GM18520 (cell line): Measurements from ENCODE around the gene AHNAK2.
A peak's percentile ranks its signal among the peaks of the same experiment; 100 is the strongest.
"Not testable (repeated sequence)": the region's sequence is repeated elsewhere in the genome, so short reads cannot be mapped to it uniquely, and the experiment has no call there.

Experiments
- ATAC-seq: cut with Tn5 transposase; IDR thresholded peaks from one replicate; pipeline ENCODE4 v1.9.1; 2021; ENCODE audit not compliant: unreplicated experiment

AHNAK2 gene

DNA sequence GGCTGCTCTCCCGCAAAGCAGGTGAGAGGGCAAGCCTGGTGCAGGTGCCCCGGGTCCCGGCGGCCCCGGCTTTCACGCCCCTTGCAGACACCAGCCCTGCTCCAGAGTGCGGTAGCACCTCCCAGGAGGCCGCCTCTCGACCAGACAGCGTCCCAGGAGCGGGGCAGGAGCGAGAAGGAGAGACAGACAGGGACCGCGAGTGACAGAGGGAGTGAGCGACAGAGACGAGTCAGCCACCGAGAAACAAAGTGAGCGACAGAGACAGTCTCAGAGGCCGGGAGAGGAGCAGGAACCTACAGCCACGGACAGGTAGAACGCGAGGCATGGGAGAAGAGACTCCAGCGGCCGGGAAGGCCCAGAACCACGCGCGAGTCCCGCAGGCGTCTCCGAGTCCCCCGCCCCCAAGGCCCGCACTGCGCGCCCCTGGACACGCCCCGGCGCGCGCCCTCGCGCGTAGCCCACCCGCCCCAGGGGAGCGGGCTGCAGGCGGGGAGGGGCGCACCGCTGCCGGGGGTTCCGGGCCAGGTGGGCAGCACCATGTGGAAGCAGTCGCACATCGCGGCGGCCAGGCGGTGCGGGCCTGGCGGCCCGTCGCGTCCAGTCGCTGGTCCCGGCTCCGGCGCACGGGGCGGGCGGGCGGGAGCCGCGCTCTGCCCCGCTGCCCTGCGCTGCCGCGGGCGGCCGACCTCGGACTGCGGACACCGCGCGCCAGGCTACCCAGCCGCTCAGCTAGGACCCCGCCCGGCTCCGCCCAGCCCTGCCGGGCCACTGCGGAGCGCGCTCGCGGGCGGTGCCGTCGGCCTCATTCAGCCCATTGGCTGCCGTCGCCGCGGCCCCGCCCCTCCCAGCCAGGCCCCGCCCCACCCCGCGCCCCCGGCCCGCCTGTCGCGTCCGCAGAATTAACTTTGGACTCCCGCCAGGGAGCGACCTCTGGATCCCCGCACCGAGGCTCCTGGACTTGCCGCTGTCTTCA, at the start of gene AHNAK2:
Gene AHNAK2 (minus strand): TSS at position 694 of the 973 bp plus-strand sequence. CDS start 137 bp downstream, at position 557.
- ATAC-seq, result no peak

DNA sequence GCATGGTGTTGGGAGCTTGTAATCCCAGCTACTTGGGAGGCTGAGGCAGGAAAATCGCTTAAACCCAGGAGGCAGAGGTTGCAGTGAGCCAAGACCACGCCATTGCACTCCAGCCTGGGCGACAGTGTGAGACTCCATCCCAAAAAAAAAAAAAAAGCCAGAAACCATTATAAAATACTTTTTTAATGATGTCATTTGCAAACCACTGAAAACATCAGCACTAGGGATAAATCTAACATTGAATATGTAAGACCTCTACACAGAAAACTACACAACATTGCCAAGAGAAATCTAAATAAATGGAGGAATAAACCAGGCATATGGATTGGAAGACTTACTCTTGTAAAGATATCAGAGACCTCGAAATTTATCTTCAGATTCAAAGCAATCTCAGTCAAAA, 49.5 kb upstream of the AHNAK2 start:
- ATAC-seq, result not testable (repeated sequence)

- ATAC-seq, result no peak
Observed at GRCh38 chr14:105026802-105027563, 48.8 kb upstream of the AHNAK2 start.

DNA sequence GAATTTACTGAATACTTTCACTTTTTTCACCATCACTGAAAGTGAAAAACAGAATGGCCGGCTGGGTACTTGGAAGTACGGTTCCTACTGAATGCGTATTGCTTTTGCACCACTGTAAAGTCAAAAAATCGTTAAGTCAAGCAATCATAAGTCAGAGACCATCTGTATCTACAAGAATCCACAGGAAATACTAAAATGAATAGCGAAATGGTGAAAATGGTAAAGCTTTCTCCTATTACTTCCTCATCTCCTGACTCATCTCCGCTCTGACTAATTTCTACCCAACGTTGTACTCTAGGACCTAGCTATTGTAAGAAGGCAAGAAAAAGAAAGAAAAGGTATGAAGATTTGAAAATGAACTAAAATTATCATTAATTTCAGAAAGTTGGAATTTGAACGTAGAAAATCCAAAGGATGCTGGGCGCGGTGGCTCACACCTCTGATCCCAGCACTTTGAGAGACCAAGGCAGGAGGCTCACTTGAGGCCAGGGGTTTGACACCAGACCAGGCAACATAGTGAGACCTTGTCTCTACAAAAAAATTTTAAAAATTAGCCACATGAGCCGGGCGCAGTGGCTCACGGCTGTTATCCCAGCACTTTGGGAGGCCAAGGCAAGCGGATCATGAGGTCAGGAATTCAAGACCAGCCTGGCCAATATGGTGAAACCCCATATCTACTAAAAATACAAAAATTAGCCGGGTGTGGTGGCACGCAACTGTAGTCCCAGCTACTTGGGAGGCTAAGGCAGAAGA, 48.0 kb upstream of the AHNAK2 start:
- no peak for ATAC-seq

DNA sequence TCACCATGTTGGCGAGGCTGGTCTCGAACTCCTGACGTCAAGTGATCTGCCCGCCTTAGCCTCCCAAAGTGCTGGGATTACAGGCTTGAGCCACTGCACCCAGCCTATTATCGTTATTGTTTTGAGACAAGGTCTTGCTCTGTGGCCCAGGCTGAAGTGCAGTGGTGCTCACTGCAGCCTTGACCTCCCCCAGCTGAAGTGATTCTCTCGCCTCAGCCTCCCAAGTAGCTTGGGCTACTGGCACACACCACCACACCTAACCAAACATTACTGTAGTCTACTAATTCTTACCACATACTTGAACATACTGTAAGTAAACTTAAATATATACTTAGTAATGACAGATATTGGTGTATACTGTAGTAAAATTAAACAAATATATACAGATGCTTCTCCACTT, 47.3 kb upstream of the AHNAK2 start:
- no peak for ATAC-seq

DNA sequence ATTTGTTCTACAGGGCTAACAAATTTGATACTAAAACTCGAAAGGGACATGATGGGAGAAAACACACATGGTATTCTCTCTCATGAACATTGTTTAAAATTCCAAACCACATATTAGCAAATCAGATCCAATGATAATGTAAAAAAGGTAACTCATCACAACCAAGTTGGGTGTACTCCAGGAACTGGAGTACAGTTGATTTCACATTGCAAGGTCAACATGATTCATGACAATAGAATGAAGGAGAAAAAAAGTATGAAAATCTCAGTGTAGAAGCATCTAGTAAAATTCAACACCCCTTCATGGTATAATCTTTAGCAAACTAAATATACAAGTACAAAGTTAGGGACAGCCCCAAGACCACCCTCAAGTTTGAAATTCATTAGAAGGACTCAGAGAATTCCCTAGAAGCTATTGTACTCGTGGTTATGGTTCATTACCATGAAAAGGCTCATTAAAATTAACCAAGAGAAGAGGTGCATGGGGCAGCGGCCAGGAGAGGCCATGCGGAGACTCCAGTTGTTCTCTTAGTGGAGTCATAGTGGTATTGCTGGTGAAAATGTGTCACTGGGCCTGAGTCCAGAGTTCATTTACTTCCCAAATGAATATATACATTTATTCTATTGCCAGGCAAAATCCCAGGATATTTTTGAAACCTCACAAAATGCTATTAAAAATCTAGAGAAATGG, 45.8 kb upstream of the AHNAK2 start:
- ATAC-seq, result no peak

GRCh38 chr14:105023144-105023543, 45.0 kb upstream of the AHNAK2 start:
- no peak for ATAC-seq

DNA sequence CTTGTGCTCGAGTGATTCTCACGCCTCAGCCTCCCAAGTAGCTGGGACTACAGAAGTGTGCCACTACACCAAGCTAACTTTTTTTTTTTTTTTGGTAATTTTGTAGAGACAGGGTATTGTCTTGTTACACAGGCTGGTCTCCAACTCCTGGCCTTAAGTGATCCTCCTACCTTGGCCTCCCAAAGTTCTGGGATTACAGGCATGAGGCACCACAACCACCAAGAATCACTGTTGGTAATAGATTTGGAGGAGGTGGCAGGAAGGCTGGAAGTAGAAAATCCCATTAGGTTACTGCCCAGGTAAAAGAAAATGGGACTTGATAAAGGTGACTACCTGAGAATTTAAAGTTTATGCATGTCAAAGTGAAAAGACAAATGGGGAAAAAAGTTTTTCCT, 44.1 kb upstream of the AHNAK2 start:
- ATAC-seq, result no peak

DNA sequence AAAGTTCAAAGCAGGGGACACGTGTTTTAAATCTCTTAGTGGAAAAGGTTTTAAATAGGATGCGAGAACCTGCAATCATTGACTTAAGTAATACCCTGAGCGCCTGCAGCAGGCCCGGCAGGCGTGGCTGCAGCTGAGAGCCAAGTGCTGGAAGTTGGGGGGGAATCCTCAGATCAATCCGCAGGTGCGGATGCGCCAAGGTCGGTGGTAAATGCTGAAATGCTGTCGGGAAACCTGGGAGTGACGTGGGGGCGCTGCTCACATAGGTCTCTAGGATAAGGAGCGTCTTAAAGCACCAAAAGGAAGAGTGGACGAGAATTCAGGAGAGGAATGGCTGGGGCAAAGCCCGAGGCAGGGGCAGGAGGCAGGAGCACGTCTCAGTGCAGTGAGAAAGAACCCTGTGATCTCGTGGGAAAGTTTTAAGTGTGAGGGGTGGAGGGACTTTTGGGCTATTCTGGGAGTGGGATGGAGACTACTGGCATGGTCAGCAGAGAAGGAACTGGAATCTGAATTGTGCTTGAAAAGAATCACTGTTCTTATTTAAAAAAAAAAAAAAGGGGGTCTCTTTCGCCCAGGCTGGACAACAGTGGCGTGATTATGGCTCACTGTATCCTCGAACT, 43.6 kb upstream of the AHNAK2 start:
- no peak for ATAC-seq

GRCh38 chr14:105020815-105021655, 42.9 kb upstream of the AHNAK2 start, which contains the start of gene CDCA4:
CDCA4 (minus strand) TSS chr14:105021083; CDS start chr14:105011929, 9,154 bp downstream.
- peak; percentile 70 for ATAC-seq

DNA sequence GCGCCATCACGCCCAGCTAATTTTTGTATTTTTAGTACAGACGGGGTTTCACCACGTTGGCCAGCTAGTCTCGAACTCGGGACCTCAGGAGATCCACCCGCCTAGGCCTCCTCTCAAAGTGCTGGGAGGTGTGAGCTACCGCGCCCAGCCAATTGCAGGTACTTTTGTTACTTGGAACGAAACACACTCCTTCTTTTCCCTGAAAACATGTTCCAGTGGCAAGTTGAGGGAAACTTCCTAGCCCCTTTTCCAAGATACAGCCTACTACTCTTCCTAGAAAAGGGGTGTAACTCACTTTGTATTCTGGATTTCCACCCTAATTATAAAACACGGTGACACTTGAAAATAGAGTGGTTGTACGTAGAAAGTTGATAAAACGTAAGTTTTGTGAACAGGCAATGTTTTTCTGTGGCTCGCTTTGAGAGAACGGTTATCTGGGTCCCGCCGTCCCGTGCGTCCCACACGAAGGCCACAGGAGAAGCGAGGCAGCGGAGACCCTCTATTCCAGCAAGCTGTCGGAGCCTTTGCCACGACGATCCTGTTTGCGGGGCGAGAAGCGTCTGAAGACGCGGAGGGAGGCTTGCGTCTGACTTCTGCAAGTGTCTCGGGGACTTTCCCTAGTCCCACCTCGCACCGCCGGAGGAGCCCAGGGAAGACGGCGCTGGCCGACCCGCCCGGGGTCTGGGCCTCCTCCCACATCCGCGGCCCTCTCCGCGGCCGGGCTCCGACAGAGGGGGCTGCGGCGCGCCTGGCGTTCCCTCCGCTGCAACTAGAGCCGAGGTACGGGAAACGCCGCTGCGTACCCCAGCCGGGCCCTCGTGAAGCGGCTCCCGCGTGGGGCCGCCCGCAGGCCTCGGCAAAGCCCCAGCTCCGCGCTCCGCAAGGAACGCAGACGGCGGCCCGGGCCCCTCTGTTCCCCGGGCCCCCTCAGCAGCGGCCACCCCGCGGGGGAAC, 42.0 kb upstream of the AHNAK2 start:
- ATAC-seq, result peak; percentile 17

DNA sequence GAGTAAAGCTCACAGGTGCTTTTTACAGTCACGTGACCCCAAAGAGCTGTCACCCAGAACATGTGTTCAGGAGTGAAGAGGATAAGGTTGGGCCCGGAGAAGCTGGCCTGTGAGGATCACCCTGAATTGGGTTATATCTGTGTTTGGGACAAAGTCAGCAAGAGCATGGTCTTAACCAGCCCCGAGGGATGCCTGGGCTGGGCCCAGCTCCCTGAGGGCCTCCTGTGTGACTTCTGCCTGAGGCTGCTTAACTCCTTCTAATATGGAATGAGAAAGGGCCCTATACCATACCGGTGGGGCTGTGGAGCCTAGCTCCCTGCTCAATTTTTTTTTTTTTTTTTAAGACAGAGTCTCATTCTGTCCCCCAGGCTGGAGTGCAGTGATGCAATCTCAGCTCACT, 40.2 kb upstream of the AHNAK2 start:
- no peak for ATAC-seq

DNA sequence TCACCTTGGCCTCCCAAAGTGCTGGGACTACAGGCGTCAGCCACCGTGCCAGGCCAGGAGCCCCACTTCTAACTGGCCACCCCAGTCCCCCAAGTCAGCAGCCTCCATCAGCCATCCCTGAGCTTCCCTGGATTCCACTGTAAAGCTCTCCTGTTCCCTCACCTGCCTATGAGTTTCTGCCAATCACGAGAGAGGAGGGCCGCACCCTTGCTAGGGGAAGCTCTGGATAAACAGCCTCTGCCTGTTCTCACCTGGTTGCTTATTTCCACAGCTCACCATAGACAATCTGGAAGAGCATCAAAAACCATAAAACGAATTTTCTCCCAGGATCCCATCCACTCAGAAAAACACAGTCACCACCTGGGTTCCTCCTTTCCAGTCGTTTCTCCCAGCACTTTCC, 37.7 kb upstream of the AHNAK2 start:
- ATAC-seq, result no peak

DNA sequence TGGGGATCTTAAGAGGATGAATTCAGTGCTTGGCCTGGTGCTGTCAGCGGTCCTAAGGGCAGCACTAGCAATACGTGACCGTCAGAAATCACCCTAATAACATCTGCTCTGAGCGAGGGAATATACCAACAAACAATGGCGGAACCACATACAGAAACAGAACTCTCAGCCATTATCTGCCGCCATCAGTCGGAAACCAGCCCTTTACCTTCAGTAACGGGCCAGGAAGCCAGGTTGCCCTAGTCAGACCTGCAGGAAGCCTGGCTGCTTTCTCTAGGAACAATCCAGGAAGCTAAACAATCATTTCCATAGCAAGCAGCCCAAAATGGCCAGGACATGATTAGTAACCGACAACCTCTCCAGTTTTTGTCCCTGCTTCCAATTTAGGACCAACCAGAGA, 37.1 kb upstream of the AHNAK2 start:
- no peak for ATAC-seq

DNA sequence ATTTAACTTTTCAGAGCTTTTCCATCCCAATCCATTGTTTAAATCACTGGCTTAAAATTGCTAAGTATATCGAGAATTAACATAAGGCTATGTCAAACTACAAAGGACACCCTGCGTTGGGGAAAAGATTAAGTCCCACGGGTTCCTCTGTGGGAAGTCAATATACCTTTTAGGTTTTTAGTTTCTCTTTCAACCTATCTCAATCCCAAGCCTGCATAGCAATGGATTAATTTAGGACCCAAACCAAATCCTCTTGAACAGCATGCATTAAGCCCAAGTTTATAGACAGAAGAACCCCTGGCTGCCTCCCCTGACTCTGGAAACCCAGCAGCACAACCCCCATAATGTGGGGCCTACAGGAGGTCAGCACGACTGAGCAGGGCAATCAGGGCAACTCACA, 36.5 kb upstream of the AHNAK2 start:
- no peak for ATAC-seq

GRCh38 chr14:105014032-105014431, 35.9 kb upstream of the AHNAK2 start:
- ATAC-seq, result no peak

DNA sequence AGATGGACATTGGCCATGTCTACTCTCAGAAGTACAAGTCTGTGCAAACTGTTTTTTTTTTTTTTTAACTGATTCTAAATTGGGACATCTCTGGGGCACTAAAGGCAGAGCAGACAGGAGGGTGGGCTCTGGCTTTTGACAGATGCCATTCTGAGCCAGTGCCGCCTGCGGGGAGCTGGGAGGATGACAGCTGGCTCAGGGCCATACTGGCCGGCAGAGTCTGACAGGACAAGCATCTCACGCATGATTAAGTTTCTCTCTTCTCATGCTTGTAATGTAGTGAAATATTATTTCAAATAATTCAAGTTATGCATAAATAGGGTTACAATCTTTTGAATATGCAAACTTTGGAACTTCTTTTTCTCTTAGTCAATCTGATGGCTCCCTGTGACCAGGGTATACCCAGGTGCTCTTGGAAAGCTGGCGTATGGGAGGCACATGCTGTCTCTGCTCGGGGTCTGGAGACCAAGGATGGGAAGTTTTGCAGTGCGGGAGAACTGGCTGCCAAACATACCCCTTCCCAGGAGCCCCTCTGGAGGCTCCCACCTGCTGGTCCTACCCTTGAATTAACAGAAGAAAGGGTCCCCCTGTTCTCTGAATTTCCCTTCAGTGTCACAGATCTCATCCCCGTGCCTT, 35.1 kb upstream of the AHNAK2 start:
- no peak for ATAC-seq
